ENCODE results near the gene PARP9. TPM values are rescaled to one million over a fixed set of nuclear protein-coding genes. Genes with fewer than 3 reads are reported as not detected.

The PARP9 gene
- total RNA-seq: 8.7 and 11.8 TPM in 2 replicates

DNA sequence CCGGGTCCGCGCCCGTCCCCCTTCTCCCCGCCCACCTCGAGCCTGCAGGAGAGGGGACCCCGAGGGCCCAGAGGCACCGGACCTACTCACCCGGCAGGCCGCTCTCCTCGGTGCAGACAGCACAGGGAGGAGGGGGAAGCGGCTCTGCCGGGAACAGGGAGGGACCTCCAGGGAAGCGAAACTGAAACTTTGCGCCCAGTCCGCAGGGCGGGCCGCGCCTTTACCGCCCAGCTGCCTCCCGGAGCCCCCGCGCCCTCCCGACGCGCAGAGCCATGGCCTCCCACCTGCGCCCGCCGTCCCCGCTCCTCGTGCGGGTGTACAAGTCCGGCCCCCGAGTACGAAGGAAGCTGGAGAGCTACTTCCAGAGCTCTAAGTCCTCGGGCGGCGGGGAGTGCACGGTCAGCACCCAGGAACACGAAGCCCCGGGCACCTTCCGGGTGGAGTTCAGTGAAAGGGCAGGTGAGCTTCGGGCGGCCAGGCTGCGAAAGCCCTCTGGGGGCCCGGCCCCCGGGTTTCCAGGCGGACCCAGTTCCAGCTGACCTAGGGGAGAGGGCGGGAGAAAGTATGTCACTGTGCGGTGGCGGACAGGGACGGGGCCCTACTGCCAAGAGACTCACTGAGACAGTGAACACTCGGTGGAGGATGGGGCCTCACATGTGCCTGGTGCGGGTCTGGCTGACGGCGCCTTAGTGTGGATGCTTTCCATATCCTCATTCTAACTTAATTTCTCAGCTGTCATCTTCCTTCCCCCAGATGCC is at the start of gene PARP9, which contains the start of gene DTX3L:
TSS of gene PARP9 (minus strand) at position 146 of the 758 bp plus-strand sequence. CDS start 4,680 bp downstream, outside the sequence.
TSS of gene DTX3L (plus strand) at position 184 of the 758 bp plus-strand sequence. CDS start at position 273, 89 bp downstream.

DNA sequence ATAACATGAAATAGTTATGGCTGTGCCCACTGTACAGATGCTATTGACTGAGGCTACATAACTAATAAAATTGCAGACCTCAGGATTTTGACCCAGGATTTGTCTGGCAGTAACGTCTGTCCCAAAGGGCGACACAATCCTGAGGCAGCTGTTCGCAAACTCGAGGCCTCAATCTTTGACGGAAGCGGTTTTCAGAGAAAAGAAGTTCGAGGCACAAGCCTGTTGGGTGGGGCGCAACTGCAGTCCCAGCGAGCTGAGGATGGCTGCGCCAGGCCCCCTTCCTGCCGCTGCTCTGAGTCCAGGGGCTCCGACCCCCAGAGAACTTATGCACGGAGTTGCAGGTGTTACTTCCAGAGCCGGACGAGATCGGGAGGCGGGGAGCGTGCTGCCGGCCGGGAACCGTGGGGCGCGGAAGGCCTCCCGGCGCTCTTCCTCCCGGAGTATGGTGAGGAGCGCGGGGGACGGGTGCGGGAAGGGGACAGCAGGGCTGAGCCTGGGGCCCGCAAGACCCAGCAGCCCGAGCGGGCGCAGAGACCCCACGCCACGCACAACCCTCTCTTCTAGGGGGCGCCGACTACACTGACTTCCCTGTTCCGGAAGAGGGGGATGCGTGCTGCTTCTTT is 13.4 kb upstream of the PARP9 start, which contains the start of gene PARP15:
TSS of gene PARP15 (plus strand) at position 242 of the 623 bp plus-strand sequence. CDS start at position 260, 18 bp downstream.

DNA sequence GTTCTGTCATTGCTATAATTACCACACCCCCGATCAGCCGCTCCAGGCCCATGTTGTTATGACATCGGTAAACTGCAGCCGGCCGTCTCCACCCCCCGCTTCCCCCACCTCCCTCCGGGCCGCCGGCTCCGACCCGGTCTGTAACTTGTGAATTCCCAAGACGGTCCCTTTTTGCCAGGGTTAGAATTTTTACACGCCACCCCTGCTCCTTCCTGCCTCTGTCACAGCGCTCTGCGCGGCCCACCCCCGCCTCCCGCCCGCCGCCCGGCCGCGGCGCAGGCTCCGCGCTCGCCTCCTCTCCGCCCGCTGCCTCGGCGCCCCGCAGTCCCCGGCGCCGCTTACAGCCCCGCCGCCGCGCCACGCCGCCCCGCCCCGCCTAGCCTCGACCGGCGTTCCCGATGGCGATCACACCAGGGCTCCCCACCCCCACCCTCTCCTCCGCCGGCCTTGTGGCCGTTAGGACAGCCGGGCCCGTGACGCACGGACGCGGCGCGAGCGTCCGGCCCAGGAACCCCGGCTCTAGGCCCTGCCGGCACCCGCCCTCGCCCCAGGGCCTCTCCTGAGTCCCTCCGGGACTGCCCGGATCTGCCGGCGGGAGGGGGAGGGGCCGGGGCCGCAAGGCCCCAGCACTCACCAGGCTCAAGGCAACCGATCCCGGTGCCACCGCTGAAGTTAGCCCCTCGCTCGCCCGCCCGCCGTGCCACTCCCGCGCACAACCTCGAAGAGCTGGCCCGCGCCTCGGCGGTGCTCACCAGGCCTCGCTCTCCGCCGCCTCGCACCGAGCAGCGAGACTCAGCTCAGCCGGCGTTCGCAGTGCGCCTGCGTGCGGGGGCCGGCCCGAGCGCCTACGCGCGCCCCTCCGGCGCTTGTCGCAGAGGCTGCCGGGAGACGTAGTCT is 49.7 kb downstream of the PARP9 start, which contains the start of gene KPNA1:
TSS of gene KPNA1 (minus strand) at position 817 of the 897 bp plus-strand sequence. CDS start 18,374 bp downstream, outside the sequence.

Other genes with a start within 250 kb of the PARP9 start
- 184 and 324 TPM in 2 replicates for gene CSTA, start 239.1 kb downstream of the PARP9 start, total RNA-seq
- 35.0 and 58.6 TPM in 2 replicates for gene MIX23, start 181.1 kb downstream of the PARP9 start, total RNA-seq
- gene FAM162A, start 180.1 kb downstream of the PARP9 start, total RNA-seq: 15.1 and 22.9 TPM in 2 replicates
- gene WDR5B, start 148.2 kb downstream of the PARP9 start, total RNA-seq: 1.4 and 3.2 TPM in 2 replicates
- 35.4 and 40.3 TPM in 2 replicates for gene KPNA1, start 49.4 kb downstream of the PARP9 start, total RNA-seq
- 9.4 and 15.2 TPM in 2 replicates for gene DTX3L, start within 50 bp of the PARP9 start, total RNA-seq
- not detected in 2 replicates for gene PARP15, start 13.3 kb upstream of the PARP9 start, total RNA-seq
- gene PARP14, start 116.5 kb upstream of the PARP9 start, total RNA-seq: 18.8 and 44.8 TPM in 2 replicates
- gene HSPBAP1, start 229.5 kb upstream of the PARP9 start, total RNA-seq: 10.1 and 14.1 TPM in 2 replicates
- gene SLC49A4, start 230.8 kb upstream of the PARP9 start, total RNA-seq: 34.7 and 35.4 TPM in 2 replicates

All from tracheal epithelial cell (primary cell).